ENCODE data around the gene CDC16. TPM values are rescaled to one million over a fixed set of nuclear protein-coding genes. Genes with fewer than 3 reads are reported as not detected.
"Not testable (repeated sequence)": the region's sequence is repeated elsewhere in the genome, so short reads cannot be mapped to it uniquely, and the experiment has no call there.

The CDC16 gene
- total and polyA plus RNA-seq, 7 experiments from 2014 or later, result 20.1 to 108 (median 78.3) TPM

- H3K36me3 Mint-ChIP-seq, result peaks cover 18 to 69% (median 34%) of the 10 kb centered on the region in 5 donors
- no peak overlapping the region for H3K4me3 Mint-ChIP-seq
- Histone ChIP-seq H3K4me3 (ENCODE audit: low read length) (no peak overlapping the region), H3K27me3 (ENCODE audit: control insufficient read depth in 2 of 2, insufficient read depth in 2 of 2, low read length in 2 of 2) (no peaks in the 10 kb centered on the region), H3K9me3 (ENCODE audit: control insufficient read depth in 2 of 3, low read length in 3 of 3) (no peaks in the 10 kb centered on the region), H3K36me3 (ENCODE audit: control insufficient read depth in 2 of 3, insufficient read depth in 3 of 3, low read length in 3 of 3) (peaks cover 9 to 87% (median 15%) of the 10 kb centered on the region in 3 experiments), H3K4me1 (ENCODE audit: control insufficient read depth in 2 of 2, insufficient read depth in 2 of 2, low read length in 2 of 2) (peaks cover 9 to 19% of the 10 kb centered on the region in 2 donors), H3K27ac (ENCODE audit: low read depth, low read length) (no peak overlapping the region)
- H3K27me3 Mint-ChIP-seq, result no peaks in the 10 kb centered on the region
- peaks cover 19 to 43% (median 31%) of the 10 kb centered on the region in 7 donors for H3K4me1 Mint-ChIP-seq
- no peak overlapping the region for H3K27ac Mint-ChIP-seq
- POLR2A ChIA-PET, result no interaction called here
- H3K9me3 Mint-ChIP-seq, result no peaks in the 10 kb centered on the region
- no peak for ATAC-seq
- intact Hi-C loops (cut with micrococcal nuclease), result no loop called here
- CTCF ChIA-PET, result interaction anchor here (0.5 to 0.6 kb wide), 2 partner anchors 57 to 164 kb away, joined by 4 read pairs; no protein-coding TSS in a partner anchor
- DNase-seq, result no peak
Observed at GRCh38 chr13:114259374-114259773, 24.7 kb downstream of the CDC16 start.

GRCh38 chr13:114259974-114260373 lies 25.3 kb downstream of the CDC16 start:
- H3K27me3 ChIP-seq (ENCODE audit: control insufficient read depth in 2 of 2, insufficient read depth in 2 of 2, low read length in 2 of 2), result no peaks in the 10 kb centered on the region

GRCh38 chr13:114260814-114261213 lies 26.1 kb downstream of the CDC16 start:
- Mint-ChIP-seq H3K4me1 (peaks cover 16 to 47% (median 28%) of the 10 kb centered on the region in 7 donors), H3K36me3 (peaks cover 14 to 65% (median 39%) of the 10 kb centered on the region in 5 donors), H3K27me3 (no peaks in the 10 kb centered on the region), H3K9me3 (no peaks in the 10 kb centered on the region), H3K4me3 (no peak overlapping the region), H3K27ac (peak overlapping the region in 6 of 9 donors; percentile 23 to 70 (median 31))
- CTCF ChIA-PET, result no interaction called here
- ATAC-seq (no peak), DNase-seq (no peak)
- no peaks in the 10 kb centered on the region for H3K27me3 ChIP-seq (ENCODE audit: control insufficient read depth in 2 of 2, insufficient read depth in 2 of 2, low read length in 2 of 2)
- H3K27ac ChIP-seq (ENCODE audit: low read depth, low read length), result peak overlapping the region; percentile 22
- intact Hi-C loops (cut with micrococcal nuclease), result no loop called here
- POLR2A ChIA-PET, result interaction anchor here (0.7 kb wide), 1 partner anchor 451 kb away, joined by 3 read pairs; no protein-coding TSS in a partner anchor
- H3K9me3 ChIP-seq (ENCODE audit: control insufficient read depth in 2 of 3, low read length in 3 of 3), result no peaks in the 10 kb centered on the region
- no peak overlapping the region for H3K4me3 ChIP-seq (ENCODE audit: low read length)
- peaks cover 9 to 87% (median 15%) of the 10 kb centered on the region in 3 experiments for H3K36me3 ChIP-seq (ENCODE audit: control insufficient read depth in 2 of 3, insufficient read depth in 3 of 3, low read length in 3 of 3)
- H3K4me1 ChIP-seq (ENCODE audit: control insufficient read depth in 2 of 2, insufficient read depth in 2 of 2, low read length in 2 of 2), result peaks cover 9 to 19% of the 10 kb centered on the region in 2 donors

More at GRCh38 chr13:114259974-114260373, 25.3 kb downstream of the CDC16 start:
- Mint-ChIP-seq H3K4me3 (no peak overlapping the region), H3K36me3 (peaks cover 14 to 64% (median 36%) of the 10 kb centered on the region in 5 donors), H3K9me3 (no peaks in the 10 kb centered on the region), H3K4me1 (peaks cover 16 to 45% (median 28%) of the 10 kb centered on the region in 7 donors), H3K27me3 (no peaks in the 10 kb centered on the region), H3K27ac (peak overlapping the region in 3 of 9 donors; percentile 54 to 71 (median 55))
- ChIA-PET CTCF (interaction anchor here (0.5 kb wide), 1 partner anchor 164 kb away, joined by 4 read pairs; no protein-coding TSS in a partner anchor), POLR2A (no interaction called here)
- Histone ChIP-seq H3K36me3 (ENCODE audit: control insufficient read depth in 2 of 3, insufficient read depth in 3 of 3, low read length in 3 of 3) (peaks cover 9 to 87% (median 15%) of the 10 kb centered on the region in 3 experiments), H3K4me1 (ENCODE audit: control insufficient read depth in 2 of 2, insufficient read depth in 2 of 2, low read length in 2 of 2) (peaks cover 9 to 19% of the 10 kb centered on the region in 2 donors), H3K27ac (ENCODE audit: low read depth, low read length) (no peak overlapping the region), H3K4me3 (ENCODE audit: low read length) (no peak overlapping the region), H3K9me3 (ENCODE audit: control insufficient read depth in 2 of 3, low read length in 3 of 3) (no peaks in the 10 kb centered on the region)
- intact Hi-C loops (cut with micrococcal nuclease), result no loop called here
- no peak for DNase-seq
- ATAC-seq, result peak; percentile 16

GRCh38 chr13:114261328-114261965 lies 26.8 kb downstream of the CDC16 start:
- ChIA-PET CTCF (no interaction called here), POLR2A (interaction anchor here (0.5 kb wide), 1 partner anchor 149 kb away, joined by 3 read pairs; no protein-coding TSS in a partner anchor)
- Histone ChIP-seq H3K4me1 (ENCODE audit: control insufficient read depth in 2 of 2, insufficient read depth in 2 of 2, low read length in 2 of 2) (peaks cover 9 to 24% of the 10 kb centered on the region in 2 donors), H3K27me3 (ENCODE audit: control insufficient read depth in 2 of 2, insufficient read depth in 2 of 2, low read length in 2 of 2) (no peaks in the 10 kb centered on the region), H3K36me3 (ENCODE audit: control insufficient read depth in 2 of 3, insufficient read depth in 3 of 3, low read length in 3 of 3) (peaks cover 9 to 88% (median 15%) of the 10 kb centered on the region in 3 experiments), H3K27ac (ENCODE audit: low read depth, low read length) (peak overlapping the region; percentile 22), H3K9me3 (ENCODE audit: control insufficient read depth in 2 of 3, low read length in 3 of 3) (no peaks in the 10 kb centered on the region), H3K4me3 (ENCODE audit: low read length) (no peak overlapping the region)
- no peaks in the 10 kb centered on the region for H3K9me3 Mint-ChIP-seq
- H3K27ac Mint-ChIP-seq, result peak overlapping the region in 8 of 9 donors; percentile 21 to 70 (median 31)
- H3K4me1 Mint-ChIP-seq, result peaks cover 16 to 44% (median 26%) of the 10 kb centered on the region in 7 donors
- no peak for ATAC-seq
- H3K27me3 Mint-ChIP-seq, result no peaks in the 10 kb centered on the region
- H3K36me3 Mint-ChIP-seq, result peaks cover 14 to 65% (median 40%) of the 10 kb centered on the region in 5 donors
- intact Hi-C loops (cut with micrococcal nuclease), result no loop called here
- H3K4me3 Mint-ChIP-seq, result no peak overlapping the region
- DNase-seq, result no peak

DNA sequence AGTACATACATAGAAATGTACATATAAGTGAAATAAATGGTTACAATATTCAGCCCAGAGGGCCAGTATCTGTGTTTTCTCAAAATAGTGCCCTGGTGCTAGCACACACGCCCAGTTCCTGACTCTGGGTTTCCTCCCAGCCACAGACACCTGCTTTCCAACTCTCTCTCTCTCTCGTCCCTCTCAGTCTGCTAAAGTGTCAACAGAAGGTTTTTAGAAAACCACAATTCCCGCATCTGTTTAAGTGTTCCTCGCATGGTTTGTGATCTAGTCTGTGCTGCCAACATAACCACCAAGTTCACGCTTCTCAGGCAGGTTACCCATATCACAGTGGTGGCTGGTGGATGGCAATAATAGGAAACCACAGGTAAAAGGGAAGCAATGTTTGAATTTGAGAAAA lies 28.9 kb downstream of the CDC16 start:
- no peaks in the 10 kb centered on the region for H3K27me3 Mint-ChIP-seq
- H3K4me1 Mint-ChIP-seq, result peaks cover 22 to 48% (median 31%) of the 10 kb centered on the region in 7 donors
- H3K36me3 Mint-ChIP-seq, result peaks cover 14 to 68% (median 38%) of the 10 kb centered on the region in 5 donors
- peak overlapping the region; percentile 25 to 84 (median 68) for H3K27ac Mint-ChIP-seq
- ChIA-PET POLR2A (no interaction called here), CTCF (no interaction called here)
- ATAC-seq (peak; percentile 78), DNase-seq (peak in 1 of 9 donors; percentile 8)
- Histone ChIP-seq H3K36me3 (ENCODE audit: control insufficient read depth in 2 of 3, insufficient read depth in 3 of 3, low read length in 3 of 3) (peaks cover 9 to 88% (median 10%) of the 10 kb centered on the region in 3 experiments), H3K27ac (ENCODE audit: low read depth, low read length) (peak overlapping the region; percentile 4), H3K9me3 (ENCODE audit: control insufficient read depth in 2 of 3, low read length in 3 of 3) (no peaks in the 10 kb centered on the region), H3K4me3 (ENCODE audit: low read length) (no peak overlapping the region), H3K4me1 (ENCODE audit: control insufficient read depth in 2 of 2, insufficient read depth in 2 of 2, low read length in 2 of 2) (peaks cover 19 to 39% of the 10 kb centered on the region in 2 donors), H3K27me3 (ENCODE audit: control insufficient read depth in 2 of 2, insufficient read depth in 2 of 2, low read length in 2 of 2) (no peaks in the 10 kb centered on the region)
- peaks cover 0 to 3% (median 0%) of the 10 kb centered on the region in 11 donors for H3K9me3 Mint-ChIP-seq
- H3K4me3 Mint-ChIP-seq, result peak overlapping the region; percentile 8 to 65 (median 30)
- intact Hi-C loops (cut with micrococcal nuclease), result no loop called here

GRCh38 chr13:114264313-114264712 lies 29.6 kb downstream of the CDC16 start:
- CTCF ChIA-PET; H3K27ac Mint-ChIP-seq; H3K4me3 ChIP-seq (ENCODE audit: low read length); H3K27me3 Mint-ChIP-seq; DNase-seq; H3K9me3 Mint-ChIP-seq; H3K9me3 ChIP-seq (ENCODE audit: control insufficient read depth in 2 of 3, low read length in 3 of 3); H3K27me3 ChIP-seq (ENCODE audit: control insufficient read depth in 2 of 2, insufficient read depth in 2 of 2, low read length in 2 of 2); H3K4me3 Mint-ChIP-seq; ATAC-seq; H3K27ac ChIP-seq (ENCODE audit: low read depth, low read length); intact Hi-C loops (cut with micrococcal nuclease): not testable (repeated sequence)
- peaks cover 20 to 45% of the 10 kb centered on the region in 2 donors for H3K4me1 ChIP-seq (ENCODE audit: control insufficient read depth in 2 of 2, insufficient read depth in 2 of 2, low read length in 2 of 2)
- H3K36me3 ChIP-seq (ENCODE audit: control insufficient read depth in 2 of 3, insufficient read depth in 3 of 3, low read length in 3 of 3), result peaks cover 7 to 90% (median 8%) of the 10 kb centered on the region in 3 experiments
- Mint-ChIP-seq H3K4me1 (peaks cover 22 to 53% (median 31%) of the 10 kb centered on the region in 7 donors), H3K36me3 (peaks cover 14 to 69% (median 40%) of the 10 kb centered on the region in 5 donors)
- POLR2A ChIA-PET, result interaction anchor here (1.6 kb wide), 1 partner anchor 14 kb away, joined by 5 read pairs; no protein-coding TSS in a partner anchor
